GM21576 (cell line): Measurements from ENCODE around the gene ARHGEF7.
"Not testable (repeated sequence)": the region's sequence is repeated elsewhere in the genome, so short reads cannot be mapped to it uniquely, and the experiment has no call there.

Experiments used
- ATAC-seq: cut with Tn5 transposase; IDR thresholded peaks from one replicate; pipeline ENCODE4 v1.9.1; 2021; ENCODE audit warnings: mild to moderate bottlenecking, moderate library complexity; ENCODE audit not compliant: unreplicated experiment

The ARHGEF7 gene

GRCh38 chr13:111115061-111115964 lies at the start of gene ARHGEF7:
Gene ARHGEF7 (plus strand): TSS chr13:111115310. CDS start chr13:111115527, 217 bp downstream.
- ATAC-seq = no peak

- ATAC-seq = no peak
Measured at GRCh38 chr13:111065698-111066097, 49.4 kb upstream of the ARHGEF7 start.

GRCh38 chr13:111066544-111066943 lies 48.6 kb upstream of the ARHGEF7 start:
- ATAC-seq = no peak

- ATAC-seq = no peak
Measured at GRCh38 chr13:111068009-111068350, 47.1 kb upstream of the ARHGEF7 start.

DNA sequence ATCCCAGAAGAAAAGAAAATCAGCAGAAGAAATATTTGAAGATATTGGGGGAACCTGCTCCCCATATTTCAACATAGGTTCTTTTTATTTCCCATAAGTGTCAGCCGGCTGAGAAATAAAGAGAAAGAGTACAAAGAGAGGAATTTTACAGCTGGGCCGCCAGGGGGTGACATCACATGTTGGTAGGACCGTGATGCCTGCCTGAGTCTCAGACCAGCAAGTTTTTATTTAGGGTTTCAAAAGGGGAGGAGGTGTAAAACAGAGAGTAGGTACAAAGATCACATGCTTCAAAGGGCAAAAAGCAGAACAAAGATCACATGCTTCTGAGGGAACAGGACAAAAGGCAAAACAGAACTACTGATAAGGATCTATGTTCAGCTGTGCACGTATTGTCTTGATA lies 44.0 kb upstream of the ARHGEF7 start:
- not testable (repeated sequence) for ATAC-seq

- ATAC-seq = not testable (repeated sequence)
Measured at GRCh38 chr13:111071526-111071925, 43.6 kb upstream of the ARHGEF7 start.

- no peak for ATAC-seq
Measured at GRCh38 chr13:111074826-111075225, 40.3 kb upstream of the ARHGEF7 start.

DNA sequence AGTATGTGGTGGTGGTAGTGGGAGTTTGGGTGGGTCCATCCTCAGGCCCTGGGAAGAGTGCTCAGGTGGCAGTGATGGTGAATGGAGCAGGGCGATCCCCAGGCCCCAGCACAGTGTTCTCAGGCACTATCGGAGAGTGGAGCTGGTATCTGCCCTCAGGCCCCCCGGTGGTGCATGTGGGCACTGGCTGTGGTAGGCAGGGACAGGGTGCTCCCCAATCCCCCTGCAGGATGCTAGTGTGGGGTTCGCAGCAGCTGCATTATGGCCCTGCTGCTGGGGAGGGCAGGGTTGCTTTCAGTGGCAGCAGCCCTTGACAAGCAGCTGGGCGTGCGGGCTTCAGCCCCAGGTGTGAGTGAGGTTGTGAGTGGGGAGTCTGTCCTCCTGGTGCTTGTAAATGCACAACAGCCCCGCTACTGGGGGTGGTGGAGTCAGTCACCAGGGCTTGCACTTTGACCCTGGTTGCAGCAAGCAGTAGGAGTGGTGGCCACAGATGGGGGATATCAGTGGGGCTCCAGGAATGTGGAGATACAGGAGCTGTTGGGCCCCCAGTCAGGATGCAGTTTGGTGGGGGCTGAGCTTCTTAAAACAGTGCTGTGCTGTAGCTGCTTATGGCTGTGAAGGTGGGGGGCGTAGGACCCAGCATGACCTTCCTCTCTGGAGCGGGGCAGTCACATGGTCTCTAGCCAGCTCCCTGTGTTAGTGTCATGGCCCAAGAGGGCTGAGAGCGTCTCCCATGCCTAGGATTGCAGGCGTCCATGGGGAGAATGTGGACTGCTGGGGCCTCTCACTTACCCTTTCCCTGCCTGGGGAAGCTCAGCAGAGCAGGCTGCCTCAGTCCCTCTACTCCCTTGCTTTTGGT lies 38.7 kb upstream of the ARHGEF7 start:
- no peak for ATAC-seq

GRCh38 chr13:111079375-111079774 lies 35.7 kb upstream of the ARHGEF7 start:
- no peak for ATAC-seq

GRCh38 chr13:111080642-111081041 lies 34.5 kb upstream of the ARHGEF7 start:
- ATAC-seq = no peak

GRCh38 chr13:111082240-111082639 lies 32.9 kb upstream of the ARHGEF7 start:
- ATAC-seq = no peak

DNA sequence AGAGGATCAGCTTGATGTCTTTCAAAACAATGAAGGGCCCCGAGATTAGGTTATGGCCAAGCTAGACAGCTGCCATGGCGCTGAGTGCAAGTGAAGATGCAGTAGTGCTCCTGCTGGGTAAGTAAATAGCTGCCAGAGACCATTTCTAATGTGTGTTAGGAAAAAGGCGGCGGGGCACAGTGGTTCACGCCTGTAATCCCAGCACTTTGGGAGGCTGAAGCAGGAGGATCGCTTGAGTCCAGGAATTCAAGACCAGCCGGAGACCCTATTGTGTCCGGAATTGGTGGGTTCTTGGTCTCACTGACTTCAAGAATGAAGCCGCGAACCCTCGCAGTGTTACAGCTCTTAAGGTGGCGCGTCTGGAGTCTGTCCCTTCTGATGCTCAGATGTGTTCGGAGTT lies 32.3 kb upstream of the ARHGEF7 start:
- ATAC-seq = not testable (repeated sequence)

DNA sequence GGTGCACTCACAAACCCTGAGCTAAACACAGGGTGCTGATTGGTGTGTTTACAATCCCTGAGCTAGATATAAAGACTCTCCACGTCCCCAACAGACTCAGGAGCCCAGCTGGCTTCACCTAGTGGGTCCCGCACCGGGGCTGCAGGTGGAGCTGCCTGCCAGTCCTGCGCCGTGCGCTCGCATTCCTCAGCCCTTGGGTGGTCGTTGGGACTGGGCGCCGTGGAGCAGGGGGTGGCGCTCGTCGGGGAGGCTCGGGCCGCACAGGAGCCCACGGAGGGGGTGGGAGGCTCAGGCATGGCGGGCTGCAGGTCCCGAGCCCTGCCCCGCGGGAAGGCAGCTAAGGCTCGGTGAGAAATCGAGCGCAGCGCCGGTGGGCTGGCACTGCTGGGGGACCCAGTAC lies 31.4 kb upstream of the ARHGEF7 start:
- ATAC-seq = not testable (repeated sequence)

- ATAC-seq = no peak
Measured at GRCh38 chr13:111090169-111090568, 24.9 kb upstream of the ARHGEF7 start.

GRCh38 chr13:111092685-111093084 lies 22.4 kb upstream of the ARHGEF7 start:
- ATAC-seq = no peak

DNA sequence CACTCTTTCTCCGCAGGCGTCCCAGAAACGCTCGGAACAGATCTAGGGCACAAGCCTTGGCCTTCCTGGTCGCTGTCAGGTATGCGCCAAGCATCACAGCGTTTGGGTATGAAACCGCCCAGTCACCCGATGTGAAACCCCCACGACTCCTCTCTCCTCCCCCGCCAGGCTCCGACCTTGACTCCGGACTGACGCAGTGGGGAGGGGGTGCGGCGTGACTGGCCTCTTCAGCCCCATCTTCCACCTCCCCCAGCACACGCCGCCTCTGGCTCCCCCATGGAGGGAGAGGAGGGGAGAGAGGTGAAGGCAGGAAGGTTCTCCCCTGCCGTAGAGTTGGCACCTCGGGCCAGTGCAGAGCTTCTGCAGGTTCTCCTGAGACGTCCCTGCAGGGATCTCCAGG lies 22.0 kb upstream of the ARHGEF7 start:
- ATAC-seq = no peak

- ATAC-seq = no peak
Measured at GRCh38 chr13:111093634-111094033, 21.5 kb upstream of the ARHGEF7 start.

DNA sequence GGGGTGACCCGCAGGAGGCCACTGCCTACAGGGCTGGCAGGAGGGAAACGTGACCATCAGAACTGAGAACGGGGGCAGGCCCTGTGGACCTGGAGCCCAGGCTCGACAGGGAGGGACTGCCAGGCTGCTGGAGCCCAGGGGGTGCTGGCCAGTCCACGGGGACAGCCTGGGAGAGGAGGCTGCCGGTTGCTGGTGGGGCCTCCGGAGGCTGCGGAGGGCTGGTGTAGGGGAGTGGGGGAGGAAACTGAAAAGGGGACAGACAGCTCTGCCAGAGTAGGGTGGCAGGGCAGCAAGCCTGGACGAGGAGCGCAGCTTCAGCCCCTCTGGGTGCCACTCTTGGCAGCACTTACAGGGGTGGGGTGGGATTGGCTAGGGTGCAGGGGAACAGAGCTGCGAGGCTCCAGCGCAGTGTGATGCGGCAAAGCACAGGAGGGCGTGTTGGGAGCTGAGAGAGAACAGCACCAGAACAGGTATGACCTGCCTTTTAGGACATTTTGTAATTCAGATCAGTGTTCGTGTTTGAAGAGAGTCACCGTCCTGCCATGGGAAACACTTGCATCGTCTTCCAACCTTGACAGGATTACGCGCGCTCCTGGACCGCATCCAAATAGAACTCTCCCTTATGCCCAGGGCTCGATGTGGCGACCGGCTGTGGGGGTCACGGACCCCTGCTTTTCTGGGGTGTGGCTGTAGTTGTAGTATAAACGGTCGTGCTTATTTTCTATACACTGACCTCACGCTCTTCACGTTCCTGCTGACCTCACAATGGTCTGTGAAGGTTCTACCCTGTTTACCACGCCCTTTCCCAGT lies 19.9 kb upstream of the ARHGEF7 start:
- no peak for ATAC-seq

- ATAC-seq = no peak
Measured at GRCh38 chr13:111095911-111096501, 19.1 kb upstream of the ARHGEF7 start.

GRCh38 chr13:111099290-111099689 lies 15.8 kb upstream of the ARHGEF7 start:
- no peak for ATAC-seq

DNA sequence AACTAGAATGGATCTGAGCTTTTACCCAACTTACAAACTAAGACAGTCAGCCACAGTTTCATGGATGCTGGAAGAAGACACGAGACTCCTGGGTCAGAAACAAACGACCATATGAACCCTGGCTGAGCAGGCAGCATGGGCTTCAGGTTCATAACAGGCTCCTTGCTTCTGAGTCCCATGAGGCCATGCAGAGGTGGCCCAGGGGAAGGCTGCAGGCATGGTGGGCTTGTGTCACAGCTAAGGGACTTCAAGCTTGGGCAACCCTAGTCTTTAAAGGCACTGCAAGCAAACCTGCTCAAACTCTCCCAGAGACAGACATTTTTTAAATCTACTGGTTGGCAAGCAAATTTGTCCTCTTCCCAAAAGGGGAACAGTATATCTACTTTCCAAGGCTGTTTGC lies 5.1 kb upstream of the ARHGEF7 start:
- ATAC-seq = no peak
